G401 (cell line): ENCODE data around the gene TICAM2. TPM values are rescaled to one million over a fixed set of nuclear protein-coding genes. Genes with fewer than 3 reads are reported as not detected.
"Not testable (repeated sequence)": the region's sequence is repeated elsewhere in the genome, so short reads cannot be mapped to it uniquely, and the experiment has no call there.

Experiments used
- DNase-seq: peaks from one replicate; pipeline ENCODE4 v3.0.0-alpha.2; 2015; ENCODE audit warnings: low spot score
- in situ Hi-C: cut with HindIII; loops from 2 replicates; pipeline ENCODE4 v1.10.0; 2016; ENCODE audit warnings: low sequenced_read_pairs, mixed read lengths
- total RNA-seq: library from RNA; depleted of rRNA; stranded (reverse); fragments of >200 nt; shearing (Covaris generic); gene quantifications from 2 replicates; pipeline ENCODE4 v1.2.3, GENCODE V29; 2014; rRNA removed

The TICAM2 gene, protein sequence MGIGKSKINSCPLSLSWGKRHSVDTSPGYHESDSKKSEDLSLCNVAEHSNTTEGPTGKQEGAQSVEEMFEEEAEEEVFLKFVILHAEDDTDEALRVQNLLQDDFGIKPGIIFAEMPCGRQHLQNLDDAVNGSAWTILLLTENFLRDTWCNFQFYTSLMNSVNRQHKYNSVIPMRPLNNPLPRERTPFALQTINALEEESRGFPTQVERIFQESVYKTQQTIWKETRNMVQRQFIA
- not detected in 2 replicates for total RNA-seq

- in situ Hi-C loops, result no loop called here
- peak; percentile 60 for DNase-seq
These were observed at the start of gene TICAM2 for GRCh38 chr5:115601701-115602590. Gene TICAM2 (minus strand): TSS chr5:115602479. CDS start chr5:115581256, 21,223 bp downstream.

GRCh38 chr5:115649541-115649940 lies 47.3 kb upstream of the TICAM2 start:
- DNase-seq, result no peak
- in situ Hi-C loops, result no loop called here

- no peak for DNase-seq
- in situ Hi-C loops, result no loop called here
These were observed 45.8 kb upstream of the TICAM2 start for GRCh38 chr5:115648056-115648455.

DNA sequence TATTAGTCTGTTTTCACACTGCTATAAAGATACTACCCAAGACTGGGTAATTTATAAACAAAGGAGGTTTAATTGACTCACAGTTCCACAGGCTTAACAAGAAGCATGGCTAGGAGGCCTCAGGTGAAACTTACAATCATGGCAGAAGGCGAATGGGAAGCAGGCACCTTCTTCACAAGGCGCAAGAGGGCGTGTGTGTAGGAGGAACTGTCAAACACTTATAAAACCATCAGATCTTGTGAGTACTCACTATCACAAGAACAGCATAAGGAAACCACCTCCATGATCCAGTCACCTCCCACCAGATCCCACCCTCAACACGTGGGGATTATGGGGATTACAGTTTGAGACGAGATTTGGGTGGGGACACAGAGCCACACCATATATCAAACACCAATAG lies 43.1 kb upstream of the TICAM2 start:
- in situ Hi-C loops, DNase-seq: not testable (repeated sequence)

DNA sequence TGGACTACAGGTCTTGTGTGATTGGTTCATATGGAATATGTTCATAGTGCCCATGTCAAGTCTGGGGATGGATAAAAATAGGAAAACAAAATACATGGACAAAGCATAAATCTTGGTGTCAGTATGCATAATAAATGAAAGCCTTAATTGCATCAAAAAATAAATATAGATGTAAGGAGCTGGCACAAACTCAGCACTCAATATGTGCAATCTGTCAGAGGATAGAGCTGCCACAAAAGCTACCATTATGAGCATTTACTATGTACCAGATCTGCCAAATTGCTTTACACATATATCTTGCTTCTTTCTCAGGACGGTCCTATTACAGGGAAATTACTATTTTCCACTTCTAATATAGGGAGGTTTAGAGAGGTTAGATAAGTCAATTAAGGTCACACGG lies 41.8 kb upstream of the TICAM2 start:
- DNase-seq, result no peak
- in situ Hi-C loops, result no loop called here

DNA sequence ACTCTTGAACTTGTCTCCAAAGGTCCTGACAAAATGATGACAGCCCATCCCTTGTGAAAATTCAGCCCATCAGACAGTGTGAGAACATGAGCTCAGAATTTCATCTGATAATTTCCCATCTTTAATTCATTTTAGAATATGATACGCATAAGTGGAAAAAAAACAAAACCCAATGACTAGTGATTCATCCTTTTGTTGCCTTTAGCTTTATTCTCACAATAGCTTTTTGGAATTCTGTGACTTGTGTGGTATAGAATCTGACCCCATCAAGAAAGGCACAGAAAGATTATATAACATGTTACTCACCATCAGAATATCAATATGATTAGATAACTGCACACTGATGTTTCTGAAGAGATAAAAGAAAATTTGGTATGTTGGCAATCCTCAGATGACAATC lies 39.7 kb upstream of the TICAM2 start:
- no peak for DNase-seq
- in situ Hi-C loops, result no loop called here

GRCh38 chr5:115640274-115640673 lies 38.0 kb upstream of the TICAM2 start:
- DNase-seq, result no peak
- in situ Hi-C loops, result no loop called here

DNA sequence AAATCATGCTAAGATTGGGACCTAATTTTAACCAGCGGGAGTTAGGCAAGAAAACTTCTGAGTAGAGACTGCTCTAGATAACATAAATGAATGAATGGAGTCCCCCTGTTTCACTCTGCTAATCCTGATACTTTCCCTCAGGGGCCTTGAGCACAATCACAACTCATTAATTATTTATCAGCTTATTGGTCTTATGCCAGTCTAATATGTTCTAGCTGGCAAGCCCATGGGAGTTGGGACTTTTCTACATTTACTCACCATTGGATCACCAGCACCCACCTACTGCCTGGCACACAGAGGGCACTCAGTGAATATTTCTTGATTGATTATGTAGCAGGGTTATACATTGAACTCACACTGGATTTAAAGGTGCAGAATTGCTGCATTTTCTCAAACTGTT lies 37.1 kb upstream of the TICAM2 start:
- in situ Hi-C loops, result no loop called here
- DNase-seq, result no peak

DNA sequence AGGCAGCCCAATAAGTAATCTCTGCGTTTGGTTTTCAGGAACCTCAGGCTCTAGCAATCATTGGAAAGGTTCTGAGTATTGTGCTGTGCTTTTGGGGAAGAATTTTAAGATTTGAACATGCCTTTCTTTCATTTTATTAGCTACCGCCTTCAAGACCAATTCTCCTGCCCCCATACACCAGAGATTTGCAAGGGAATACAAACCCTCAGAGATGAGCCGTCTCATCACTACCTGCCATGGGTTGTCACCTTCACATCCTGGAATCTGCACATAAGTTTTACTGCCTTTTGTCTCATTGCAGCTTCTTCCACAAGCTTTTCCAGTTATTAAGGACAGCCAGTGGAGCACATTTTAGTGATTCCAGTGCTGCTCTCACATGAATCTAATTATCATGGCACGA lies 35.2 kb upstream of the TICAM2 start:
- in situ Hi-C loops, result no loop called here
- DNase-seq, result no peak

- no peak for DNase-seq
- in situ Hi-C loops, result no loop called here
These were observed 33.7 kb upstream of the TICAM2 start for GRCh38 chr5:115636008-115636407.

DNA sequence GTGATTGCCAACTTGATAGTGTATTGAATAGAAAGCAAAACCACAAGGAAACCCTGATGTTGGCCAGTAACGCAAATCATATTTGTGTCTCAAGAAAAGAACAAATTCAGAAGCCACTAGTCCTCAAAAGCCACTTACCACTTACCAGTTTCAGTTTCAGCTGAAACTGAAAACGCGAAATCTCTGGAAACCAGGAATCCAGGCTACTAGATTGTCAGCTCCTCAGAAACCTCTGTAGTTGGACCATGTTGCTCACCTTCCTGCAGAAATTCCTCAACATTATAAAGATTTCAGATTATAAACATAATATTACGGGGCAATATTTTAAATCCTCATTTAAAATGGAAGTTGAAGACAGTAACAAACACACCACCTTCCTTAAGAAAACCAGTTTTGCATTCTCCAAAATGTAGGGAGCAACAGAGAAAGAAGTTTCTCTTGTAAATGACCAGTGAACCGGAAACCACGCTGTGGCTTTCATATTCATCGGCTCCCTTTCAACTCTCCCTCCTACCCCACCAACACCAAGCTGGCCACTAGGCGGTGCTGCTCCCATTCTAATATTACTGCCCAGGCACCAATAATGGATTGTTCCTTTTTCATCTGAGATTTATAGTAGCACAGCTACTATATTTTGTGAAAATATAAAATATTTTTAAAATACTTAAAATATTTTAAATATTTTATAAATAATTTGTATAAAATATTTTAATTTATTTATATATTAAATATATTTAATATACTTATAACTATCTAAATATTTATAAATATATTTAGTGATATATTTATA lies 32.3 kb upstream of the TICAM2 start:
- in situ Hi-C loops, result no loop called here
- peak; percentile 80 for DNase-seq

- no peak for DNase-seq
- in situ Hi-C loops, result no loop called here
These were observed 27.6 kb upstream of the TICAM2 start for GRCh38 chr5:115629903-115630302.

DNA sequence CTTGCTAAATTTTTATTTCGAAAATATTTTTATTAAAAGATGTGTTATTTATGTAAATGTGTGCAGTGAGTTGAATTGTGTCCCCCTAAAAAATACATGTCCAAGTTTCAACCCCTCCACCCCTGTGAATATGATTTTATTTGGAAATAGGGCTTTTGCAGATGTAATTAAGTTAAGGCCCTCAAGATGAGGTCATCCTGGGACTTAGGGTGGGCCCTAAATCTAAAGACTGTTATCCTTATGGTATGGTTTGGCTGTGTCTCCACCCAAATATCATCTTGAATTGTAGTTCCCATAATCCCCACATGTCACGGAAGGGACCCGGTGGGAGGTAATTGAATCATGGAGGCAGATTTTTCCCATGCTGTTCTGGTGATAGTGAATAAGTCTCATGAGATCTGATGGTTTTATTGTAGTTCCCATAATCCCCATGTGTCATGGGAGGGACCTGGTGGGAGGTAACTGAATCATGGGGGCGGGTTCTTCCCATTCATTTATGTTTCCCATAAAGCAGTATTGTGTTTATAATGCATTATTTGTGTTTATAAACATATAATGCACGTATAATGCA lies 25.1 kb upstream of the TICAM2 start:
- DNase-seq, result no peak
- in situ Hi-C loops, result no loop called here

GRCh38 chr5:115626445-115626823 lies 24.2 kb upstream of the TICAM2 start:
- no peak for DNase-seq
- in situ Hi-C loops, result no loop called here

DNA sequence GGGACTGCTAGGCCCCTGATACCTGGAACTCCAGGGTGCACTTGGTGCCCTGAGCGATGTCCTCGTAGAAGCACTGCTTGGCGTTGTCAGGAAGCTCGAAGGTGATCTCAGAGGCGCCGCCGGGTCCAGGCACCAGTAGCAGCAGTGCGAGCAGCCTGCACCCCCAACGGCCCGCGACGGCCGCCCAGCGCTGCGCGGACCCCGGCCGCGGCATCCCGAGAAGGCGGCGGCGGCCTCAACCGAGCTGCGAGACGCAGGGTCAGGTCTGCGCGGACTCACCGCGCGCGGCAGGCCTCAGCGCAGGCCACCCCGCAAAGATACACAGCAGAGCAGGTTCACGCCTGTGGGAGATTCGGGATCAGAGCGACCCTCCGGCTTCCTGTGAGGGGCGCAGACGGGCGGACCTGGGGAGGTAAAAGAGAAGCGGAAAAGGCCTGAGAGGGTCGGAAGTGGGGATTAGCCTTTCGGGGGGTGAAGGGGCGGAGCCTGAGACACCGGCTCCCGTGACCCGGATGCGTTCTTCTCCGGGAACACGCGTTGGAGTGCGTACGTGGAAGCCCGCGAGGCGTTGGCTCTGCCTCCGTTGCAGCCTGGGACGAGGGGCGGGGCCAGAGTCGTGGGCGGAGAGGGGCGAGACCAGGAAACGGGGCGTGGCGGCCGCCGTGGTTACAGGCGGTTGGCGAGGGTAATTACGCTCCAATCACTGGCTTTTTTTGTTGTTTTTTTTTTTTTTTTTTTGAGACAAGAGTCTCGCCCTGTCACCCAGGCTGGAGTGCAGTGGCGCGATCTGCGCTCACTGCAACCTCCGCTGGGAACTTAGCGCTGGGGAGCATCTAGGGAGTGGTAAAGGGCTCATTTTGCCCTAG lies 23.5 kb upstream of the TICAM2 start, which contains the start of gene TMED7:
TMED7 (minus strand) TSS at position 458 of the 866 bp plus-strand sequence; CDS start at position 214, 244 bp downstream.
- in situ Hi-C loops, result no loop called here

GRCh38 chr5:115624994-115625393 lies 22.7 kb upstream of the TICAM2 start:
- no peak for DNase-seq
- in situ Hi-C loops, result no loop called here

More for the DNA sequence above, 23.5 kb upstream of the TICAM2 start, which contains the start of gene TMED7:
- peak; percentile 98 for DNase-seq

- in situ Hi-C loops, result no loop called here
- no peak for DNase-seq
These were observed 21.4 kb upstream of the TICAM2 start for GRCh38 chr5:115623658-115624057.

GRCh38 chr5:115621365-115621900 lies 19.2 kb upstream of the TICAM2 start:
- in situ Hi-C loops, result no loop called here
- no peak for DNase-seq
